Muscle of leg (tissue), 11 donors: Measurements from ENCODE around the gene P2RY8. TPM values are rescaled to one million over a fixed set of nuclear protein-coding genes. Genes with fewer than 3 reads are reported as not detected.
"Not testable (repeated sequence)": the region's sequence is repeated elsewhere in the genome, so short reads cannot be mapped to it uniquely, and the experiment has no call there.

Experiments
- DNase-seq: peaks from one replicate; pipeline ENCODE4 v3.0.0; 2013
- H3K27ac ChIP-seq: one replicate; pipeline ENCODE4 v1.5.1; 2013; ENCODE audit warnings: mild to moderate bottlenecking, low read length, control low read depth
- H3K27me3 ChIP-seq: one replicate; pipeline ENCODE4 v1.6.1; 2013; ENCODE audit warnings: low read length; ENCODE audit not compliant: control insufficient read depth, insufficient read depth
- H3K36me3 ChIP-seq: one replicate; pipeline ENCODE4 v1.6.1; 2013; ENCODE audit warnings: low read length; ENCODE audit not compliant: control insufficient read depth, insufficient read depth
- H3K4me1 ChIP-seq: one replicate; pipeline ENCODE4 v1.6.1; 2013; ENCODE audit warnings: low read length; ENCODE audit not compliant: control insufficient read depth, insufficient read depth
- H3K4me3 ChIP-seq: one replicate; pipeline ENCODE4 v1.5.1; 2013; ENCODE audit warnings: low read length, control low read depth
- H3K9me3 ChIP-seq: replicated peaks from 2 replicates; pipeline ENCODE4 v1.6.1; 2013; ENCODE audit warnings: low read depth, low read length; ENCODE audit not compliant: control insufficient read depth
- WGBS: methylation state at CpG from one replicate; pipeline ENCODE4 v1.1.5; 2013; ENCODE audit warnings: missing lambda C conversion rate; ENCODE audit not compliant: insufficient coverage; 5-methylcytosine and 5-hydroxymethylcytosine counted together
- polyA plus RNA-seq, 8 donors: library from polyadenylated mRNA; unstranded; fragments of 120-200 nt; gene quantifications; one replicate each; pipeline versions ENCODE4 v1.2.1 to v1.2.3, GENCODE V29; 2013; ENCODE audit warnings: inconsistent platforms in 1 of 8, low replicate concordance in 1 of 8; ENCODE audit not compliant: insufficient read length in 8 of 8, insufficient read depth in 1 of 8
- total RNA-seq: library from RNA; stranded (reverse); fragments of 120-200 nt; gene quantifications from one replicate; pipeline ENCODE4 v1.2.4, GENCODE V29; 2013

P2RY8 gene
- total and polyA plus RNA-seq, 9 donors, result 0.58 to 1.4 (median 1.1) TPM

- DNase-seq, H3K27ac ChIP-seq, H3K36me3 ChIP-seq, H3K4me1 ChIP-seq, H3K27me3 ChIP-seq, H3K4me3 ChIP-seq: not testable (repeated sequence)
- 95% methylated on average over 11 of the region's 13 CpGs for WGBS
- peaks cover 37% of the 10 kb centered on the region for H3K9me3 ChIP-seq
Observed at GRCh38 chrX:1446984-1447968, 89.7 kb downstream of the P2RY8 start.

GRCh38 chrX:1444561-1445500, 92.2 kb downstream of the P2RY8 start:
- no peak overlapping the region for H3K4me3 ChIP-seq
- DNase-seq, result no peak
- 95% methylated on average over 10 of the region's 19 CpGs for WGBS
- no peaks in the 10 kb centered on the region for H3K27me3 ChIP-seq
- H3K9me3 ChIP-seq, result peaks cover 42% of the 10 kb centered on the region
- no peaks in the 10 kb centered on the region for H3K4me1 ChIP-seq
- no peaks in the 10 kb centered on the region for H3K36me3 ChIP-seq
- no peak overlapping the region for H3K27ac ChIP-seq

DNA sequence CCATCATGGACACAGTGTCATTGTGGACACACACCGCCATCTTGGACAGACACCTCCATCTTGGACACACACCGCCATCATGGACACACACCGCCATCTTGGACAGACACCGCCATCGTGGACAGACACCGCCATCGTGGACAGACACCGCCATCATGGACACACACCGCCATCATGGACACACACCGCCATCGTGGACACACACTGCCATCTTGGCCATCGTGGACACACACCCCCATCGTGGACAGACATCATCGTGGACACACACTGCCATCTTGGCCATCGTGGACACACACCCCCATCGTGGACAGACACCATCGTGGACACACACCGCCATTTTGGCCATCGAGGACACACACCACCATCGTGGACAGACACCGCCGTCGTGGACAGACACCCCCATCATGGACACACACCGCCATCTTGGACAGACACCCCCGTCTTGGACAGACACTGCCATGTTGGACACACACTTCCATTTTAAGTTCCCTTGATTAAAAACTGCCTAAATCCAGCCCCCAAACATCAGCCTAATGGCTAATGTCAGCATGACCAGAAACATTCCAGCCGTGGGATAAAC, 93.4 kb downstream of the P2RY8 start:
- no peaks in the 10 kb centered on the region for H3K27me3 ChIP-seq
- peaks cover 41% of the 10 kb centered on the region for H3K9me3 ChIP-seq
- DNase-seq, result no peak
- H3K4me1 ChIP-seq, result no peaks in the 10 kb centered on the region
- H3K36me3 ChIP-seq, result peaks cover 9% of the 10 kb centered on the region
- H3K27ac ChIP-seq, result no peak overlapping the region
- WGBS, result 84% methylated on average over 23 of the region's 26 CpGs
- H3K4me3 ChIP-seq, result no peak overlapping the region

DNA sequence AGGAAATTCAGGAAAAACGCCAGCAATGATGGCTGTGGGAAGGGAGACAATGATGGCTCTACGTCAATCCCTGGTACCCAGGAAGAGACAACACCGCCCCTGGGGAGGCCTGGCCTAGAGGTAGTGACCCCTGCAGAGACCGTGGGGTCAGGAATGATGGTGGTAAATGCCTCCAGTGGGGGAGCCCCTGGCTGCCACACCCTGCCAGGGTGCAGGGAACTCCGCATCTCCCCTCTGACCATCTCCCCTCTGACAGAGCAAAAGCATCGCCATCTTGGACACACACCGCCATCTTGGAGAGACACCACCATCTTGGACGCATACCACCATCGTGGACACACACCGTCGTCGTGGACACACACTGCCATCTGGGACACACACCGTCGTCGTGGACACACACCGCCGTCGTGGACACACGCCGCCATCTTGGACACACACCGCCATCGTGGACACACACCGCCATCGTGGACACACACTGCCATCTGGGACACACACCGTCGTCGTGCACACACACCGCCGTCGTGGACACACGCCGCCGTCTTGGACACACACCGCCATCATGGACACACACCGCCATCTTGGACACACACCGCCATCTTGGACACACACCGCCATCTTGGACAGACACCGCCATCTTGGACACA, 94.1 kb downstream of the P2RY8 start:
- peaks cover 43% of the 10 kb centered on the region for H3K9me3 ChIP-seq
- H3K4me1 ChIP-seq, result no peaks in the 10 kb centered on the region
- peaks cover 11% of the 10 kb centered on the region for H3K36me3 ChIP-seq
- no peak overlapping the region for H3K4me3 ChIP-seq
- no peak overlapping the region for H3K27ac ChIP-seq
- WGBS, result 90% methylated on average over 35 of the region's 38 CpGs
- DNase-seq, result no peak
- no peaks in the 10 kb centered on the region for H3K27me3 ChIP-seq

DNA sequence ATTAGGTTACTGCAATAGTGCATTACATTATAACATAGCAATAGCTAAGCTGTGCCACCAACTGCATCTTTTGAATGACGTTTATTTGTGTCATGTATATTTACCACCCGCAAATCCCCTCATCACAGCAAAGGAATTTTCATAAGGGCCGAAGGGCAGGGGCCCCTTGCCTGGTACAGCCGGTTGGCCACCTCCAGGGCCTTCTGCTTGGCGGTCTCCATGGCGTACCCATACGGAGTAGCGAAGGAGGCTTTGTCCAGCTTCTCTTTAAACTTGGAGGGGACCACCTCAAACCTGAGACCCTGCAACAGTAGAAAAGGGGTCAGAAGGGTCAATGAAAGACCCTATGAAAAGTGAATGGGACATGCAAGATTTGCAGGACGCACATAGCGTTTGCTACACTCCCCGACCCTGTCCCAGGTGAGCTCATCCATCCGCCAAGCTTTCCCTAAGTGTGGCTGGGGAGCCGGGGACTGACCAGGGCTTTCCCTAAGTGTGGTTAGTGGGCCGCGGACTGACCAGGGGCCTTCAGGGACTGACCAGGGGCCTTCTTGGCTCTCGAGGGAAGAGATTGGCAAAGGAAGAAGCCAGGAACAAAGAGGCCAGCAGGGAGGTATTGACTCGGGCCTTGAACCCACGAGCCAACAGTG, 94.8 kb downstream of the P2RY8 start:
- H3K27me3 ChIP-seq, result no peaks in the 10 kb centered on the region
- peaks cover 42% of the 10 kb centered on the region for H3K9me3 ChIP-seq
- WGBS, result 97% methylated on average over 17 of the region's 18 CpGs
- DNase-seq, result no peak
- no peak overlapping the region for H3K4me3 ChIP-seq
- H3K27ac ChIP-seq, result no peak overlapping the region
- H3K4me1 ChIP-seq, result no peaks in the 10 kb centered on the region
- H3K36me3 ChIP-seq, result peaks cover 11% of the 10 kb centered on the region

DNA sequence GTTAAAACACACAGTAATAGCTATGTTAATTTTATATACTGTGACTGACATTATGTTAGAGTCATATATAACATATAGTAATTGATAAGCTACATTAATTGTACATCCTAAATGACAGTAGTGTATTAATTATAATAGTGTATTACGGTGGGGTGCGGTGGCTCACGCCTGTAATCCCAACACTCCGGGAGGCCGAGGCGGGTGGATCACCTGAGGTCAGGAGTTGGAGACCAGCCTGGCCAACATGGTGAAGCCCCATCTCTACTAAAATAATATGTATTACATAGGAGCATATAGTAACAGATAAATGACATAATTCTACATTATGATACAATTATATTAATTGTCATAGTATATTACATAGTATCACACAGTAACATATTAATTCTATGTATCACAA, 96.5 kb downstream of the P2RY8 start:
- no CpG with 5 or more reads among the region's 6 CpGs for WGBS
- Histone ChIP-seq H3K36me3 (peaks cover 21% of the 10 kb centered on the region), H3K4me1 (no peaks in the 10 kb centered on the region), H3K27ac (no peak overlapping the region), H3K9me3 (peaks cover 39% of the 10 kb centered on the region), H3K27me3 (no peaks in the 10 kb centered on the region), H3K4me3 (no peak overlapping the region)
- DNase-seq, result no peak

- H3K27ac ChIP-seq, result no peak overlapping the region
- peaks cover 11% of the 10 kb centered on the region for H3K9me3 ChIP-seq
- peaks cover 37% of the 10 kb centered on the region for H3K36me3 ChIP-seq
- DNase-seq, result no peak
- 78% methylated on average over 17 of the region's 20 CpGs for WGBS
- no peak overlapping the region for H3K4me3 ChIP-seq
- no peaks in the 10 kb centered on the region for H3K27me3 ChIP-seq
- no peaks in the 10 kb centered on the region for H3K4me1 ChIP-seq
Observed at GRCh38 chrX:1435241-1435895, 101.6 kb downstream of the P2RY8 start.

DNA sequence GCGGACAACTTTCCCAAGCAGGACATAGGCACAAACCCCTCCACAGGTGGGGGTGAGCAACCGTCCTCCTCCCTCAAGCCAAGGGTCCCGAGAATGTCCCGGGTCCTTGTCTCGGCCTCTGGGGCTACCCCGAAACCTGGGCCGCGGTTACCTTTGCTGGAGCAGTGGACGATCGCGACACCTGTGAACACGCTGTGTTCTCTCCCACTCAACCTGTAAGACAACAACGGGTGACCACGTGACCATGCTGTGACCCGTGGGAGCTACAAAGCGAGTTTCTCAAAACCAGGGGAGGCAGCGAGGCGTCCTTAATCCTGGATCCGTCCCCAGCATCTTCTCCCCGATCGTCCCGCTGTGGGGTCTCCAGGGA, 102.1 kb downstream of the P2RY8 start:
- WGBS, result 87% methylated on average over 22 of the region's 22 CpGs
- H3K36me3 ChIP-seq, result peaks cover 37% of the 10 kb centered on the region
- no peaks in the 10 kb centered on the region for H3K4me1 ChIP-seq
- no peak overlapping the region for H3K27ac ChIP-seq
- no peaks in the 10 kb centered on the region for H3K27me3 ChIP-seq
- H3K4me3 ChIP-seq, result no peak overlapping the region
- H3K9me3 ChIP-seq, result peaks cover 10% of the 10 kb centered on the region
- DNase-seq, result no peak
